NCI-H526 (cell line): ENCODE results near the gene MSANTD2.
"Not testable (repeated sequence)": the region's sequence is repeated elsewhere in the genome, so short reads cannot be mapped to it uniquely, and the experiment has no call there.

Experiments
- DNase-seq, 2 experiments: peaks; one replicate each; lab custom pipeline; 2025; lab: John Stamatoyannopoulos, UW

Gene MSANTD2

DNA sequence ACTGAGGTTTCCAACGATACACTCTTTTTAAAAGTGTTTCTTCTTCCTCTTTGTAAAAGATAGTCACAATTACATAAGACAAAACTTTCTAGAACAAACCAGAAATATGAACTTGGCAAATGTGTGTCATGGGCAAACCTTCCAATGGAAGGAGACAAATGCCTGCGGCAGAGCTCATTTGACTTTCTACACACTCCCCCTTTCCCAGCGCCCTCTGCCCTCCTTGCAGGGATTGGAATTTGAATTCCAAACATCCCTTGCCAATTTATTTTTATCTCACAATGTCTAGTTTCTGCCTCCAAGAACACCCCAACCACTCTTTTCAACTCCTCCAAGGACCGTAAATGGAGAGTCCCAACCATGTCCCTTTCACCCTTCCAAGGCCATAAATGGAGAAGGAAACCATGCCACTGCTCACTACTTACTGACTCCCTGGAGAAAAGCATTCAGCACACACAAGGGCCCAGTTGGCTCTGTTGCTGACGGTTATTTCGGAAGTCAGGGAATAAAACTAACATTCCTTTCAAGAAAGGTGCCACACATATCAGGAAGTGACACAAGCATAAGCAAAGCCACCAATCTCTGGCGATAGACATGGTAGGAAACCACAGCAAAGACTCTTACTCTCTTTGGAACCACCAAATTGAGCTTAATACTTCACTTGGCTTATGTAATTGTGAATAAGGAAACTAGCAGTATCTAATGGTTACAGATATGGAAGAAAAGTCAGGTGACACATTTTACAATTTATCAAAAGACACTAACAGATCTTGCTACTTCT is 23.2 kb downstream of the MSANTD2 start:
- no peak for DNase-seq

DNA sequence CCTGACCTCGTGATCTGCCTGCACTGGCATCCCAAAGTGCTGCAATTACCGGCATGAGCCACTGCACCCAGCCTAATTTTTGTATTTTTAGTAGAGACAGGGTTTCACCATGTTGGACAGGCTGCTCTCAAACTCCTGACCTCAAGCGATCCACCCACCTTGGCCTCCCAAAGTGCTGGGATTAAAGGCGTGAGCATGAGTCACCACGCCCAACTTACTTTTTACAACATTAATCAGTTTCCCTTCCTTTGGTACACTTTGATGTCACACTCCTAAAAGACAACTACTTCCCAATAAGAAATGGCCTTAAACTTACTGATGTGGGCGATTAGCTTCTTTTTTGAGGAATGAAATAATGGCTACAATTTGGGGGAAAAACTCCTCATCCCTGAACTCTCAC is 29.2 kb downstream of the MSANTD2 start:
- not testable (repeated sequence) for DNase-seq

DNA sequence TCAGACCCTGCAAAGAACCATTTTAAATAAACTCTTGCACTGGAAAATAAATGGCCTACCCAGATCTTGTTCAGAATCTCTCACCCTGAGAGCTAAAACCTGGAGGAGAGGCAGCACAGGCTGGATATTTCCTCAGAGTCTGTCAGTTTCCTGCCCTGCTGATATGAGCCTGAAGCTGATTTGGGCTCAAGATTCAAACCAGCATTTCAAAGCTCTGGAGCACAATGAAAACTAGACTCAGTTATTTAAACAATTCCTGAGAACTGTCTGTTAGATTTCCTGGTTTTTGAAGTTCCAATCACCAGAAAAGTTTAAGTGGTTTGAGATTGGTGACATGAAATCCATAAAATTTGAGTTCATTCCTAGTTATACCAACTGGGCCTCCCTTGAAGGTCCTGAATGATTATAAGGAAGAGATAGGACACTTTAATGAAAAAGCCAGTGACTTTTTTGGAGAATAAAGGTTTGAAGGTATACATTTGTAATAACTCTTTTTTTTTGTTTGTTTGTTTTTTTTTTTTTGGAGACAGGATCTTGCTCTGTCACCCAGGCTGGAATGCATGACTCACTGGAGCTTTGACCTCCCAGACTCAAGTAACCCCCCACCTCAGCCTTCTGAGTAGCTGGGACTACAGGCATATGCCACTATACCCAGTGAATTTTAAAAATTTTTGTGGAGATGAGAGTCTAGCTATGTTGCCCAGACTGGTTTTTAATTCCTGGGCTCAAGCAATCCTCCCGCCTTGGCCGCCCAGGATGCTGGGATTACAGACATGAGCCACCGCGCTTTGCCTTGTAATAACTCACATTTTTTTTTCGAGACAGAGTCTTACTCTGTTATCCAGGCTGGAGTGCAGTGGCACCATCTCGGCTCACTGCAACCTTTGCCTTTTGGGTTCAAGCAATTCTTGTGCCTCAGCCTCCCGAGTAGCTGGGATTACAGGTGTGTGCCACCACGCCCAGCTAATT is 30.1 kb downstream of the MSANTD2 start:
- DNase-seq = no peak

- DNase-seq = no peak
Measured at GRCh38 chr11:124768914-124769313, 31.3 kb downstream of the MSANTD2 start.

DNA sequence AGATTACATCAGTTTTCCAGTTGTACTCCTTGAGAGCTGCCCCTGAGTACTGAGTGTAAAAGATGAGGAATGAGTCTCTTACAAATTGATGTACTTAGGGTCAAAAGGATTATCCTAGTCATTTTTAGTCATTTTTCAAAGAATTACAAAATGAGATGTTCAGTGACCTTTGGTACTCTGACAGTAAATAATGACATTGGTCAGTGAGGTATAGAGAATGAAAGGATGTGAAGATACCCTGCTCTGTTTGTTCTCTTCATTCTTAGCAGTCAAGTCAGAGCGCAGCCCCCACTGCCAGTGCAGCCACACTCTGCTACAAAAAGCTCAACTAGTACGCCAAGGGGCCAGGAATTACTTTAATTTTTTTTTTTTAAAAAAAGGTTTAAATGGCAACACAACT is 34.0 kb downstream of the MSANTD2 start:
- DNase-seq = no peak

DNA sequence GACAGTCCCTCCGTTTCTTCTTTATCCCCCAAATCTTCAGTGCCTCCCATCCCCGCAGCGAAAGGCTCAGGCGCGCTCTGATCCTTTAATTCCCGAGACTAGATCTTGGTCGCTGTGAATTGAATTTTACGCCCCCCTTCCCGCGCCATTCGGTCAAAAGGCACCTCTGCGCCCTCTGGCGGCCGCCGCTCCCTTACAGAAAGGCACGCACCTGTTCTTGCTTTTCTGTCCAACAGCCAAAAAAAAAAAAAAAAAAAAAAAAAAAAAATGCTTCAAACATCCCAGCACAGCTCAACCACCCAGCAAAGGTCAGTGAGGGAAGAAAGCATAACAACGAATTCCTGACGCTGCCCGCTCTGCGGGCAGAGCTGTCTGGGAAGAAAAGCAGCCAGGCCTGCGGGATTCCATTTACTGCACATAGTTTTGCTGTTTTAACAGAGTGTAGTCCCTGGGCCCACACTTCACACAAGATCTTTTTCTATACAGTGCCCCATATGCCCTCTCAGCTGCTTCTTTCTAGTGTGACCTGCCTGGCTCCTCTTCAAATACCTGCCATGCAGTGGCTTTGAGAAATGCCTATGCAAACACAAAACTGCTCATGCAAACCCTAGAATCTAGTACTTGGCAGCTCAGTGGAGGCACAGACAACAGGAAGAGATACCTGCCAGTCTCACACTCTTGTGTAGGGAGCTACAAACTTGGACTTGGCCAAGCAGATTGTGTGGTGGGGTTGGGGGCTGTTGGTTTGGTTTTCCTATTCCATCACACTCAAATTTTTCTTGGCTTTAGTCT is 36.9 kb downstream of the MSANTD2 start:
- DNase-seq = peak; percentile 84 to 96

DNA sequence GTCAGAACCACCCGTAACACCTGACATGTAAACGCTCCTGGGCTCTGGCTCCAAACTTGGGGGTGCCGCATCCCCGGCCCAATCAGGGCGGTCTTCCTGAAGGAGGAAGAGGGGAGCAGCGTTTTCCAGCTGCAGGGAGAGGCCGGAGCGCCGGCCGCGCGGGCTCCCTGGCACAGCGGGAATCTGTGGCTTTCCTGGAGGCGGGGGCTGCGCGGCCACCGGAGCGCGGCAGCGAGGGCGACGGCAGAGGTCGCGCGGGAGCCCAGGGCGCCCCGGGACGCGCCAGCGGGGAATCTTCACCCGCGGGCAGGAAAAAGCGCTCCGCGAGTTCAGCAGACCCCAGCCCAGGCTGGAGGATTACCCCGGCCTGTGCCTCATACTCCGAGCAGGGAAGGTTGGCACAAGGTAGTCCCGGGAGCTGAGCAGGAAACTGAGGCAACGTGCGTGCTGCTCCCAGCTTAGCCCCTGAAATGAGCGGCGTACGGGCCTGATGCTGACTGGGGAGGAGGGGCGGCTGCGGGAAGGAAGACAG is 37.5 kb downstream of the MSANTD2 start:
- DNase-seq = peak in 1 of 2 experiments; percentile 85

GRCh38 chr11:124762105-124762623 is 38.0 kb downstream of the MSANTD2 start, which contains the start of gene ESAM:
Gene ESAM, minus strand, starts transcription at chr11:124762290. Its CDS starts 136 bp downstream, at chr11:124762154.
- DNase-seq = peak in 1 of 2 experiments; percentile 88

- DNase-seq = no peak
Measured at GRCh38 chr11:124761301-124762104, 38.7 kb downstream of the MSANTD2 start.

DNA sequence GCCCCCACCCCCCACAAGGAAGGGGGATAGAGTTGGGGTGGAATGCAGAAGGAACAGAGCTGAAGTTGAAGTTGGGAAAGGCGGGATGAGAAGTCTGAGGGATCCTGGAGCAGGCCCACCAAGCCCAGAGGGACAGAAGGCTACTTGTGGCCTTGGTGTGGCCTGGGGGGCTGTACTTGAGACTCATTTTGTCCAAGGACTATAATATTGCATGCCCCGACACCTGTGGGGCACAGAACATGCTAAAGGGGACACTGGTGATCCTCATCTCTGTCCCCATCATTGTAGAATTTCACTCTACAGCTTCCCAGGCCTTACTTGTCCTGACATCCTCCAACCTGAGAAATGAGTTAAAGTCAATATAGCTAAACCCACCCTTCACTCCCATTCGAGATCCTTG is 39.4 kb downstream of the MSANTD2 start:
- no peak for DNase-seq

GRCh38 chr11:124760205-124760652 is 40.0 kb downstream of the MSANTD2 start:
- DNase-seq = no peak

DNA sequence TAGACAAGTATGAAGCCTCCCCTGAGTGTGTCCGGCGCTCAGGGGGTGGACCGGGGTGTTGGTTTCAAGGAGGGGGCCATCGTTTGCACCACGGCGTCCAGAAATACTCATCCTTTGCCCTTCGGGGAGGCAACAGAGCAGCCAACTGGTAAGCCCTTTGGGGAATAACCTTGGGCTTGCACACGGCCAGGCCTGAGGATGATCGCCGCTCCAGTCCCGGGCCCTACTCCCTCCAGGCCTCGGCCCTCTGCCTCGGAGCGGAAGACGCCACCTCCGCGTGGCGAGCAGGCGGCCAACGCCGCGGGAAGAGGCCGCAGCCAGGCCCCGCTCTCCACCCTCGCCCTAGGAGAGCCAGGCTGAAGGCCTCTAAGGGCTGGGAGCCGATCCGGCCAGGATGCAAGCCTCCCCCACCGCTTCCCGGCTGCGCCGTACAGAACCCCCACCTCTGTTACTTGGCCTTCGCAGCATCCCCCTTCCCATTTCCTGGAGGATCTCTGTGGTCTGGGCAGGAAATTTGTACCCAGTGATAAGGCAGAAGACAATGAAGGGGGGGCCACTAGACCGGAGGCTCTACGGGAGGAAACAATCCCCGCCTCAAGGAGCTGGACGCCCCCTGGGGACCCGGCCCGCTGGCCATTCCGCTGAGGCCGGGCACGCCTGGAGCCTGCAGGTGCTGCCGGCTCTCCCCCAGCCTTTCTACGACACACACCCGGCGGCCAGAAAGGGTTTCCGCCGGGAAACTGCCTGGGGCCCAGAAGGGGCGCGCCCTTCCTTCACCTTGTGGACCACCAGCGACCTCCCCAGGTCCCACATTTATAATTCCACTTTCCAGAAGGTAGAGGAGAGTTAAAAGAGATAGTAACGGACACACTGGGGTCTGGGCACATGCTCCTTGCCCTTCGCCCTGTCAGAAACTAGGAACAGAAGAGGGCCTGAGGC is 40.7 kb downstream of the MSANTD2 start:
- no peak for DNase-seq

- DNase-seq = peak; percentile 94 to 99
Measured at GRCh38 chr11:124758355-124759265, 41.6 kb downstream of the MSANTD2 start.

DNA sequence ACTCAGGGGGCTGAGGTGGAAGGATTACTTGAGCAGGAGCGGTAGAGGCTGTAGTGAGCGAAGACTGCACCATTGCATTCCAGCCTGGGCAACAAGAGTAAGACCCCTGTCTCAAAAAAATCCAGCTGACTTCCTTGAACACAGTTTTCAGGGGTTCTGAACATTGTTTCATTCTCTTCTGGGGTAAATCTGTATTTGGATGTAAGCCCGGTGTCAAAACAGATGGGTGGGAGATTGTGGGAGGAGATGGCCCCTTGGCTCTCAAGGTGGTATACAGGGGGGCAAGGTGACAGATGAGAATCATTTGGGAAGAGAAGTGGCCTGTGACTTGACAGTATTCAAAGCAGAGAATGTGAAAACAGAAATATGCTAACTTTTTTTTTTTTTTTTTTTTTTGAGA is 42.9 kb downstream of the MSANTD2 start:
- DNase-seq = no peak

DNA sequence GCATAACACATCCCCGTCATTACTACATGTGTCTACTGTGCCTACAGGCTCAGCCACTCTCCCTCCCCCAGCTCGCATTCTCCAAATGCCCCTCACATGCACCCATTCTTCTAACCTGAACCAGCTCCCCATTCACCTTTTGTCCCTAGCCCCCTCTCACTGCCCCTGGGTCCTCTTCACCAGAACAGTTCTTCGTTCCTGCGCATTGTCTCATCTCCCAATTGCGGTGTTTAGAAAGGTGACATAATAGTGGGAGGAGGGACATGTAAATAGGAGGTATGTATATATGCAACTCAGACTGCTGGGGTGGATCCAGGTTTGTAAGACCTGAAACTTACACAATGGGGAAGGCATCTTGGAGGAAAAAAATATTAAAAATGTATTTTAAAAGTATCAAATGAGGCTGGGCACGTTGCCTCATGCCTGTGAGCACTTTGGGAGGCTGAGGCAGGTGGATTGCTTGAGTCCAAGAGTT is 43.4 kb downstream of the MSANTD2 start:
- DNase-seq = no peak

DNA sequence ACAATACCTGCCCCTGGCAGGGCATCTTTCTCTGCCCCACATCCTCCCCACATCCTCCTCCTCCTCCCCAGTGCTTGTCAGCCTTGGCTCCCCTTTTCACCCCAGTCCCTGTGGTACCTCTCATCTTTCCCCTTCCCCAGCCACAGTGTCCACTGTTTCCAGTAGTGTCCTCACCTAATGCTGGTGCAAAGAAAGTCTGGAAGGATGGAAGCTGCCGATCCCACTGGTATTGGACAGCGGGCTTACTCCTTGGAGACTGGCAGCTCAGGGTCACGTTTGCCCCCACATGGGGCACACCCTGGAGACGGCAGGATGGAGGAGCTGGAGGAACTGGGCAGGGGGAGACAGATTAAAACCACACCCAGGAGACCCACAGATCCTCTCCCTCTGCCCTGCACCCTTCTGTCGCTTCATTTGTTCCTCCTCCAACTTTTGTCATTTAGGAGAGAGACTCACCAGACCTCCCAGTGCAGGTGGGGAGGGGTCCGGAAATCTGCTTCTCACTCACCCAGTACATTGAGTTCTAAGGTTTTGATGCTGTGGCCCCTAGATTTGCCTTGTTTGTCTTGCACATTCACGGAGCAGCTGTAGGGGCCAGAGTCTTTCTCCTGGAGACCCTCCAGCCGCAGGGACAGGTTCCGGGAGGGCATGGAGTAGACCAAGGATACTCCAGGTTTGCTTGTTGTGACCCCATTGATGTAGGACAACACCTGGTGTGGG is 44.0 kb downstream of the MSANTD2 start:
- no peak for DNase-seq

DNA sequence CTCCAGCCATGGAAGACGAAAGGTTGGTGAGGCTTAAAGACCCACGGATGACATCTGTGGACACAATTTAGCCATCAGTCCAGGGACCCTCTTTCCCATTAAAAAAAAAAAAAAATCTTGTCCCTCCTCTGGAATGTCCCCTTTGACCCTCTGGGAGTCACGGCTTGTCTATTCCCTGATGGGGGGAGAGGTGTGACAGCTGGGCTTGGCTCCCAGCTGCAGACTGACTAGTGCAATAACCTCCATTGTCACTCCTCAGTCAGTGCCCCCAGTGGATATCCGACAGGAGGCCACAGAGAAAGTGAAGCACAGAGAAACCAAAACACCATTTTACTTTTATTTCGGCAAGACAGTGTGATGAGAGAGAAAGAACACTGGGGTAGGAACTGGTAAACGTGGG is 45.5 kb downstream of the MSANTD2 start:
- no peak for DNase-seq
